Psoas muscle (tissue), 8 donors: ENCODE data around the gene STXBP3. TPM values are rescaled to one million over a fixed set of nuclear protein-coding genes. Genes with fewer than 3 reads are reported as not detected.

Experiments
- ATAC-seq, 4 donors: fragments of 200-7000 bp; cut with Tn5 transposase; one replicate each; pipeline ENCODE4 v1.9.1; 2020; ENCODE audit warnings: moderate library complexity in 3 of 4, mild to moderate bottlenecking in 2 of 4
- DNase-seq, 2 donors: peaks; one replicate each; pipeline ENCODE4 v3.0.0-alpha.2; 2020
- H3K27ac ChIP-seq: fragments of 200-600 bp; one replicate; pipeline ENCODE4 v1.8.0; 2022
- H3K27me3 ChIP-seq, 3 donors: fragments of 200-600 bp in 1 of 3; one replicate each; pipeline versions ENCODE4 v1.6.1 to v1.8.0; 2013 to 2022; ENCODE audit warnings: low read length in 2 of 3, mild to moderate bottlenecking in 2 of 3, moderate library complexity in 1 of 3; ENCODE audit not compliant: insufficient read depth in 3 of 3
- H3K36me3 ChIP-seq, 2 donors: fragments of 200-600 bp in 1 of 2; one replicate each; pipeline versions ENCODE4 v1.6.1 to v1.8.0; 2013 to 2022; ENCODE audit warnings: low read depth in 1 of 2, mild to moderate bottlenecking in 1 of 2, moderate library complexity in 1 of 2; ENCODE audit not compliant: insufficient read depth in 1 of 2
- H3K4me1 ChIP-seq: fragments of 200-600 bp; one replicate; pipeline ENCODE4 v1.8.0; 2022
- H3K4me3 ChIP-seq: fragments of 200-600 bp; one replicate; pipeline ENCODE4 v1.8.0; 2022; ENCODE audit warnings: mild to moderate bottlenecking
- H3K9me3 ChIP-seq: fragments of 200-600 bp; one replicate; pipeline ENCODE4 v1.8.0; 2022
- WGBS, 3 donors: extraction: QIAGEN DNeasy Blood & Tissue Kit; methylation state at CpG; one replicate each; pipeline versions ENCODE4 v1.1.6 to v1.1.7; 2013; 5-methylcytosine and 5-hydroxymethylcytosine counted together
- intact Hi-C, 2 donors: fragments of 100-400 bp; cut with DNase I; formaldehyde crosslinking; loops; one replicate each; pipeline versions ENCODE4 v1.11.0 to v1.14.2; 2022
- polyA plus RNA-seq, 3 donors: library from polyadenylated mRNA; stranded (reverse); fragments of 200-250 nt; gene quantifications; one replicate each; pipeline ENCODE4 v1.2.3, GENCODE V29; 2013
- total RNA-seq, 4 donors: library from RNA; stranded (reverse); fragmentation: NEBNext Ultra II Directional in 2 of 4; extraction: Animal tissue kit (Norgen Biotek cat#: 25700) in 2 of 4; gene quantifications; one replicate each; pipeline versions ENCODE4 v1.2.1 to v1.2.4, GENCODE V29; 2021 to 2023
- TF ChIP-seq, protein P1 (sequence below): fragments of 200-600 bp; IDR thresholded peaks from one replicate; pipeline ENCODE4 v1.8.0; 2022; ENCODE audit warnings: antibody characterized with exemption
- donor health status: healthy with polysubstance abuse.
- donor health status: DM: no; HTN: no; CAD: no; lungs with moderate emphysema.
- donor health status: Bipolar disorder and iron deficiency.
- donor health status: healthy.
- donor health status: DM: yes; HTN: yes; CAD: no.
- donor health status: DM: no; HTN: no; CAD: no.
- donor health status: DM: no; HTN: no; CAD: no.
- donor health status: DM: yes; HTN: yes; CAD: no.

STXBP3 gene
- total and polyA plus RNA-seq, 7 donors: 12.7 to 22.3 (median 17.1) TPM

DNA sequence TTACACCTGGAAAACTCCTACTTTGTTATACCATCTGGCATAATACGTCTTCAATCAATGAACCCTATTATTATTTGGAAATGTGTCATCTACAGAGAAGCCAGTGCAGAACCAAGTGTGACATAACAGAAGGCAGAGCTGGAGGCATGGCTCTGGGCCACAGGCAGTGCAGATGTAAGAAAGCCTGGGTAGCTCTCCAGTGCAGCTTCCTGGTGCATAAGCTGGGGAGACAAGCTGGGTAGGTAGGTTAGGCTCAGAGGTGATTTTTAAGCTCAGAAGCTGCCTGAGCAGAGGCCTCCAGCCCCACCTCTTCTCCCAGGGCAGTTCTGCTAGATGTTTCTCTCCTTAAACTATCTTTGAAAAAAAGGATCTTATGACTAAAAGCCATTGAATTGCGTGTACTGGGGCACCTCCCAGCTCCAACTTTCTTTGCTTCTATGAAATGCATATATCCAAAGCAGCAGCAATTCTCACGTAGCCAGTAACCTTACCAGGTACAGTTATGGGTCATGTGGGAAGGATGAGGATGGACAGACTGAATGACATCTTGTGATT, 79.7 kb downstream of the STXBP3 start:
- DNase-seq: no peak
- ATAC-seq: no peak
- Histone ChIP-seq H3K4me3 (no peak overlapping the region), H3K27me3 (no peaks in the 10 kb centered on the region), H3K9me3 (no peaks in the 10 kb centered on the region), H3K4me1 (peaks cover 28% of the 10 kb centered on the region), H3K27ac (no peak overlapping the region), H3K36me3 (peaks cover 0 to 4% of the 10 kb centered on the region in 2 donors)
- intact Hi-C loops: loop anchor here in 1 of 2 donors (5.0 kb wide), 1 partner anchor 51 kb away; the partner anchor contains the start of gene GPSM2
- TF ChIP-seq, protein P1, sequence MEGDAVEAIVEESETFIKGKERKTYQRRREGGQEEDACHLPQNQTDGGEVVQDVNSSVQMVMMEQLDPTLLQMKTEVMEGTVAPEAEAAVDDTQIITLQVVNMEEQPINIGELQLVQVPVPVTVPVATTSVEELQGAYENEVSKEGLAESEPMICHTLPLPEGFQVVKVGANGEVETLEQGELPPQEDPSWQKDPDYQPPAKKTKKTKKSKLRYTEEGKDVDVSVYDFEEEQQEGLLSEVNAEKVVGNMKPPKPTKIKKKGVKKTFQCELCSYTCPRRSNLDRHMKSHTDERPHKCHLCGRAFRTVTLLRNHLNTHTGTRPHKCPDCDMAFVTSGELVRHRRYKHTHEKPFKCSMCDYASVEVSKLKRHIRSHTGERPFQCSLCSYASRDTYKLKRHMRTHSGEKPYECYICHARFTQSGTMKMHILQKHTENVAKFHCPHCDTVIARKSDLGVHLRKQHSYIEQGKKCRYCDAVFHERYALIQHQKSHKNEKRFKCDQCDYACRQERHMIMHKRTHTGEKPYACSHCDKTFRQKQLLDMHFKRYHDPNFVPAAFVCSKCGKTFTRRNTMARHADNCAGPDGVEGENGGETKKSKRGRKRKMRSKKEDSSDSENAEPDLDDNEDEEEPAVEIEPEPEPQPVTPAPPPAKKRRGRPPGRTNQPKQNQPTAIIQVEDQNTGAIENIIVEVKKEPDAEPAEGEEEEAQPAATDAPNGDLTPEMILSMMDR: no peak
- WGBS, 3 donors: 76 to 92% (median 76%) methylated on average over 3 of the region's 3 CpGs

DNA sequence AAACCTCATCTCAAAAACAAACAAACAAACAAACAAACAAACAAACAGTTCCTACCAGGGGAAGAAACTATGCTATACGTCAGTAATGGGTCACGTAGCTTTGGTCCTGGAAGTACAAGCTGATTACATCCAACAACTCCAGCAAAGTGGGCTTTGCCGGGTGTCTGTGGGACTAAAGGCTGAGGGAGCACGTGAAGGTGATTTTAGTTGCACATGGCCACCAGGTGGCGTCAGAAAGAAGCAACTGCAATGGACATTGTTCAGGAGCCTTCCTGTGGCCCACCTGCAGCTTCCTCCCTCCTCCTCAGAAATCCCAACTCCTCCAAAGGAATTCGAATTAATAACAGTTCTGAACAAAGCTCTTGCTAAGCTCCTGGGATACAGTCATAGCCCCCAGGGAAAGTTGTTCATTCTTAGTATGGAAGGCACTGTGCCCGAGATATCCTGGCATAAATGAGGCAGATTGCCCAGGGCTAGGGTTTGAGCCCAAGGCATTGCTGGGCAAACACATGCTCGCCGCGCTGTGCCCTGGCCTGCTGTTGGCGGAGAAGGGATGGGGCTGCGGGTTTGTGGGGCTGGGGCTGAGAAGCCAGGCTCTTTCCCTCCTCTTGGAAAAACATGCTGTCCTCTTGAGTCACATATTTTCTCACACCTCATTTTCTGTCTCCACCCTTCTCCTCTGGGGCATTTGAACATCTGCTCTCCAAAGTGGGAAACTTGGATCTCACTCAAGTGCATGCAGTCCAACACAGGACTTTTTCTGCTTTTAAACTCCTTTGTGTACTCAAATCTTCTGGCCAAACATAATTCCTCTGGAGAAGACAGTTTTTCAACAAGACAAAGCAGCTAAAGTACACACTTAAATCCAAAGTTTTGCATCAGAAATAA, 81.8 kb downstream of the STXBP3 start:
- Histone ChIP-seq H3K4me3 (peak overlapping the region; percentile 20), H3K36me3 (no peaks in the 10 kb centered on the region)
- ATAC-seq: peak; percentile 45 to 72 (median 60)

DNA sequence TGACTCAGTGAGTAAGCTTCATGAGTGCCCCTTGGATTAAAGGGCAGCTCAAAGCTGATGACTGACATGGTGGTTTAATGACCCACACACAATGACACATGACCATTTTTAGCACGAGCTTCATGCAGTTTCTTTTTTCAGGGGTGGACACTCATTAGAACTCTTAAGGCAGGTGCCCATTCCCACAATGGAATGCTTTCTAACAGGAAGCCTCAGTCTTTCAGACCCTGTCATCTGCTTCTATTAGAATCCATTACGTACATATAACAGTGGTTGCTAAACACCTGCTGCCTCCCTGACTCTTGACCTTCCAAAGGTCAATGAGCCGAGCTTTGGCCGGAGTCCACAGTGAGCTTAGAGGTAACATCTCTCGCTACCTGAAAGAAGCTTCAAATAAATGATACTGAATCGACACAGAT, 83.0 kb downstream of the STXBP3 start:
- Histone ChIP-seq H3K4me3 (no peak overlapping the region), H3K36me3 (no peaks in the 10 kb centered on the region), H3K27ac (peak overlapping the region; percentile 89), H3K27me3 (no peaks in the 10 kb centered on the region), H3K9me3 (no peaks in the 10 kb centered on the region), H3K4me1 (peaks cover 34% of the 10 kb centered on the region)
- intact Hi-C loops: loop anchor here in 1 of 2 donors (2.0 to 5.0 kb wide), 2 partner anchors 48 to 69 kb away; partner anchors contain the start of gene GPSM2
- WGBS, 3 donors: 47 to 64% (median 50%) methylated on average over 6 of the region's 6 CpGs
- TF ChIP-seq, protein P1: no peak
- DNase-seq (peak in 1 of 2 donors; percentile 52), ATAC-seq (peak; percentile 81 to 88 (median 84))

More for the DNA sequence above, 81.8 kb downstream of the STXBP3 start:
- WGBS, 3 donors: 13 to 21% (median 16%) methylated on average over 12 of the region's 12 CpGs
- DNase-seq: peak; percentile 83 to 87
- Histone ChIP-seq H3K27me3 (no peaks in the 10 kb centered on the region), H3K27ac (peak overlapping the region; percentile 89), H3K9me3 (no peaks in the 10 kb centered on the region), H3K4me1 (peaks cover 34% of the 10 kb centered on the region)
- intact Hi-C loops: loop anchor here (1.0 to 5.0 kb wide), 3 partner anchors 49 to 70 kb away; partner anchors contain the start of gene GPSM2 (in 1 of the 2)
- TF ChIP-seq, protein P1: peak; percentile 85

DNA sequence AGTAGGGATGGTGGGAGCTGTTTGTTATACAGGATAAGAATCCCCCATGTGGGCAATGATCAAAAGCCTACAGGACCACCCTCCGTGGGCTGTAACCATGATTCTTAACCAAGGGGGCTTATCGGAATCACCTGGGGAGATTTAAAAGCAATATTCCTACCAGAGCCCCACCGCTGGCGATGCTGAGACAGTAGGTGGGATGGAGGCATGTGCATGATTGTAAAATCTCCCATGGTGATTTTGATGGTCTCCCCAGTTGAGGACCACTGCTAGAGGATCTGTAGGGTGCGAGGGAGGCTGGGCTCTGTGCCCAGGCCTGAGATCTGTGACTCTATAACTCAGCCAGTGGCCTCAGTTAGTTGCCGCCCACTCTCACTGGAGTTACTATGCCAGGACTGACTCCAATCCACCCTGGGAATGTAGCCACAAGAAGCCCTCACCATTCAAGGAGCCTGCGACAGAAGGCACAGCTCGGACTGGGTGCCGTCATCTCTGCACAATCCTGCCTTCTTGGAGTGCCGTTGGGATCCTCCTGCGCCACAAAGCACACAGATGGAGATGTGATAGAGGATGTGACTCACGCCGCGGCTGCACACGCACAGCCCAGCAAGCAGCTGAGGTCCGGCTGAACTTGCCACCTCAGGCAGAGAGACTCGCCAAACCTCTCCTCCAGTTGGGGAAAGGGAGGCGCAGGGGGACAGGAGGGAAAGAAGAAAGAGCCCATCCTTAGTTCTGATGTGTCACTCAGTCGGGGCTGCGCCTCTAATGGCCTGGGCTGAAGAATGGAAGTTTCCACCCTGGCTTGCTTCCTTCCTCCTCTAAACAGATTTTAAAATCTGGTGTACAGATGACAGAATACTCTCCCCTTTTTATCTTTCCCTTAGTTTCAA, 83.9 kb downstream of the STXBP3 start:
- peaks cover 34% of the 10 kb centered on the region for H3K4me1 ChIP-seq
- H3K9me3 ChIP-seq: no peaks in the 10 kb centered on the region
- peak overlapping the region; percentile 89 for H3K27ac ChIP-seq
- no peaks in the 10 kb centered on the region for H3K27me3 ChIP-seq
- no peaks in the 10 kb centered on the region for H3K36me3 ChIP-seq
- TF ChIP-seq, protein P1: no peak
- H3K4me3 ChIP-seq: peak overlapping the region; percentile 36
- DNase-seq (peak; percentile 90 to 92), ATAC-seq (peak; percentile 80 to 82 (median 80))
- intact Hi-C loops: loop anchor here in 1 of 2 donors (5.0 kb wide), 1 partner anchor 47 kb away; the partner anchor contains the start of gene GPSM2
- WGBS, 3 donors: 42 to 50% (median 43%) methylated on average over 20 of the region's 20 CpGs
